Liver (tissue), 9 donors: ENCODE measurements around the gene ADAM30. TPM values are rescaled to one million over a fixed set of nuclear protein-coding genes. Genes with fewer than 3 reads are reported as not detected.

Experiments used
- DNase-seq: peaks from one replicate; pipeline ENCODE4 v3.0.0-alpha.2; 2017; ENCODE audit warnings: low spot score
- H3K27ac ChIP-seq, 2 donors: one replicate each; pipeline ENCODE4 v1.7.0; 2013; ENCODE audit warnings: inconsistent platforms in 2 of 2, low read length in 2 of 2, control low read depth in 1 of 2, low read depth in 1 of 2, mild to moderate bottlenecking in 1 of 2
- H3K27me3 ChIP-seq, 4 donors: one replicate each; pipeline versions ENCODE4 v1.6.1 to v1.7.0; 2013; ENCODE audit warnings: low read length in 3 of 4, inconsistent platforms in 1 of 4, mild to moderate bottlenecking in 1 of 4, moderate library complexity in 1 of 4; ENCODE audit not compliant: control insufficient read depth in 4 of 4, insufficient read depth in 4 of 4
- H3K36me3 ChIP-seq, 4 donors: one replicate each; pipeline versions ENCODE4 v1.6.1 to v1.7.0; 2013; ENCODE audit warnings: low read length in 3 of 4, mild to moderate bottlenecking in 3 of 4, low read depth in 1 of 4, moderate library complexity in 1 of 4; ENCODE audit not compliant: control insufficient read depth in 4 of 4, insufficient read depth in 3 of 4
- H3K4me1 ChIP-seq, 4 donors: one replicate each; pipeline versions ENCODE4 v1.6.1 to v1.7.0; 2013; ENCODE audit warnings: low read length in 3 of 4, mild to moderate bottlenecking in 3 of 4, moderate library complexity in 1 of 4; ENCODE audit not compliant: control insufficient read depth in 4 of 4, insufficient read depth in 4 of 4
- H3K4me3 ChIP-seq, 3 donors: one replicate each; pipeline versions ENCODE4 v1.6.1 to v1.7.0; 2013; ENCODE audit warnings: low read length in 3 of 3, control low read depth in 1 of 3, low read depth in 1 of 3, mild to moderate bottlenecking in 1 of 3
- H3K9ac ChIP-seq, 2 donors: one replicate each; pipeline ENCODE4 v1.7.0; 2013; ENCODE audit warnings: low read length in 2 of 2, mild to moderate bottlenecking in 2 of 2, moderate library complexity in 2 of 2, control low read depth in 1 of 2, low read depth in 1 of 2
- H3K9me3 ChIP-seq, 4 donors: one replicate each; pipeline versions ENCODE4 v1.6.1 to v1.7.0; 2013; ENCODE audit warnings: low read length in 3 of 4; ENCODE audit not compliant: control insufficient read depth in 4 of 4
- EGR1 ChIP-seq, 2 donors: IDR thresholded peaks; 2 replicates each; pipeline ENCODE4 v1.6.1; 2016 to 2018; ENCODE audit warnings: antibody characterized with exemption in 2 of 2, low read depth in 2 of 2
- FOXA1 ChIP-seq: IDR thresholded peaks from 2 replicates; pipeline ENCODE4 v1.6.1; 2016; ENCODE audit warnings: antibody characterized with exemption
- FOXA2 ChIP-seq: IDR thresholded peaks from 2 replicates; pipeline ENCODE4 v1.6.1; 2016; ENCODE audit warnings: antibody characterized with exemption
- GABPA ChIP-seq, 2 donors: IDR thresholded peaks in 1 of 2; conservative IDR thresholded peaks in 1 of 2; 2 replicates each; pipeline ENCODE4 v1.6.1; 2016; ENCODE audit warnings: antibody characterized with exemption in 2 of 2, mild to moderate bottlenecking in 1 of 2, moderate library complexity in 1 of 2
- HNF4A ChIP-seq, 2 donors: conservative IDR thresholded peaks; 2 replicates each; pipeline ENCODE4 v1.6.1; 2016; ENCODE audit warnings: antibody characterized with exemption in 2 of 2, mild to moderate bottlenecking in 2 of 2
- HNF4G ChIP-seq: IDR thresholded peaks from 2 replicates; pipeline ENCODE4 v1.6.1; 2016; ENCODE audit warnings: antibody characterized with exemption
- NR2F2 ChIP-seq: IDR thresholded peaks from 2 replicates; pipeline ENCODE4 v1.6.1; 2016; ENCODE audit warnings: antibody characterized with exemption
- RAD21 ChIP-seq, 2 donors: IDR thresholded peaks; 2 replicates each; pipeline ENCODE4 v1.6.1; 2016; ENCODE audit warnings: antibody characterized with exemption in 2 of 2, mild to moderate bottlenecking in 2 of 2
- SP1 ChIP-seq: IDR thresholded peaks from 2 replicates; pipeline ENCODE4 v1.6.1; 2018; ENCODE audit warnings: antibody characterized with exemption, mild to moderate bottlenecking
- TAF1 ChIP-seq: conservative IDR thresholded peaks from 2 replicates; pipeline ENCODE4 v1.6.1; 2016; ENCODE audit warnings: antibody characterized with exemption, mild to moderate bottlenecking
- YY1 ChIP-seq: IDR thresholded peaks from 2 replicates; pipeline ENCODE4 v1.6.1; 2016; ENCODE audit warnings: antibody characterized with exemption, mild to moderate bottlenecking
- WGBS: extraction: QIAGEN DNeasy Blood & Tissue Kit; methylation state at CpG from one replicate; pipeline ENCODE4 v1.1.7; 2013; 5-methylcytosine and 5-hydroxymethylcytosine counted together
- polyA plus RNA-seq, 2 donors: library from polyadenylated mRNA; stranded (reverse) in 1 of 2; unstranded in 1 of 2; fragments of 200-250 nt in 1 of 2; fragments of >200 nt in 1 of 2; fragmentation: Nextera tagmentation in 1 of 2; extraction: Ambion mirVana in 1 of 2; gene quantifications; one replicate each; pipeline versions ENCODE4 v1.2.1 to v1.2.3, GENCODE V29; 2013 to 2015
- total RNA-seq, 2 donors: library from RNA; depleted of rRNA; stranded (reverse); fragments of >200 nt; gene quantifications; one replicate each; pipeline ENCODE4 v1.2.3, GENCODE V29; 2014
- TF ChIP-seq, protein P1 (sequence below): IDR thresholded peaks from 2 replicates; pipeline ENCODE4 v1.6.1; 2016; ENCODE audit warnings: antibody characterized with exemption
- TF ChIP-seq, protein P2 (sequence below): IDR thresholded peaks from 2 replicates; pipeline ENCODE4 v1.6.1; 2016; ENCODE audit warnings: antibody characterized with exemption, mild to moderate bottlenecking
- TF ChIP-seq, protein P3 (sequence below): IDR thresholded peaks from 2 replicates; pipeline ENCODE4 v1.6.1; 2016; ENCODE audit warnings: antibody characterized with exemption
- donor health status: healthy.
- donor health status: healthy.
- donor health status: healthy.
- donor health status: healthy.
- donor health status: healthy.

ADAM30 gene
- total and polyA plus RNA-seq, 4 donors = not detected

DNA sequence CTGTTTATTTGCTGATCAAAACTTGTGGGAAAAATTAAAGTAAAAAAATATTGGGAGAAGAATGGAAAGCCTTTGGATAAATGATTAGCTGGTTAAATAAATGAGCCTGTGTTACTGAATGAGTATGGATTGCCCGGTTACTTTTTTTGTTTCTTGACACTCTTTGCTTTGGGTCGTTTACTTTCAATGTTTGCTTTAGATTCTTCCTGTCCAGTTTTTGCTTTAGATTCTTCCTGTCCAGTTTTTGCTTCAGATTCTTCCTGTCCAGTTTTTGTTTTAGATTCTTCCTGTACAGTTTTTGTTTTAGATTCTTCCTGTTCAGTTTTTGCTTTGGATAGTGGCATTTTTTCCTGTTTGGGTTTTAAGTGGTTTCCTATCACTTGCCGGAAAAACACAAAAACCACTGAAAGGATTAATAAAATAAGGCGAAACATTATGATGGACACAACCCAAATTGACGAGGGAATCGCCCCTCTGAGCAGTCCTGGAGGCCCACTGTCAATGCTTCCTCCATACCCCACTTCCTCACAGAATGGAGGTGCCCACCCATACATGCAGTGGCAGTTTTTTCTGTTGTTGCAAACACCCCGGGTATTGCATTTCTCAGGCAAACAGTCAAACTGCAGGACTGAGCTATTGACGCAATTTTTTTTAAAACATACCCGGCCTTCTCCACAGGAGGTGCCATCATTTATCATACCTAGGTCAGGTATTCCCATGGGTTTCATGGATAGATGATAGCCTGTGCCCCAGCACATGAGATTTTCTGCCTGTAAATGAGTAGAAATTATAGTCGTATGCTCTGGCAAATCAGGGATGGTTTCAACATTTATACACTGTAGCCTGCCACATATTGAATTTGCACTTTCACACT lies 2.3 kb downstream of the ADAM30 start:
- Histone ChIP-seq H3K4me3 (no peak overlapping the region), H3K9me3 (no peaks in the 10 kb centered on the region), H3K36me3 (no peaks in the 10 kb centered on the region), H3K27me3 (no peaks in the 10 kb centered on the region), H3K27ac (peak overlapping the region in 1 of 2 donors; percentile 29), H3K4me1 (peaks cover 2 to 20% (median 9%) of the 10 kb centered on the region in 4 donors), H3K9ac (no peak overlapping the region)
- DNase-seq = no peak
- peak in 1 of 2 donors; percentile 33 for TF ChIP-seq HNF4A (conservative IDR thresholded peaks at IDR 0.05)
- peak in 1 of 2 donors; percentile 8 for TF ChIP-seq RAD21 (IDR thresholded peaks at IDR 0.05)
- TF ChIP-seq SP1 = peak; percentile 22
- TF ChIP-seq, protein P1, sequence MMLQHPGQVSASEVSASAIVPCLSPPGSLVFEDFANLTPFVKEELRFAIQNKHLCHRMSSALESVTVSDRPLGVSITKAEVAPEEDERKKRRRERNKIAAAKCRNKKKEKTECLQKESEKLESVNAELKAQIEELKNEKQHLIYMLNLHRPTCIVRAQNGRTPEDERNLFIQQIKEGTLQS = no peak
- peak; percentile 32 for TF ChIP-seq FOXA2
- TF ChIP-seq YY1 = no peak
- no peak for TF ChIP-seq TAF1
- peak in 1 of 2 donors; percentile 24 for TF ChIP-seq GABPA (IDR thresholded peaks at IDR 0.05 in 1 of 2, conservative IDR thresholded peaks at IDR 0.05 in 1 of 2)
- TF ChIP-seq, protein P2, sequence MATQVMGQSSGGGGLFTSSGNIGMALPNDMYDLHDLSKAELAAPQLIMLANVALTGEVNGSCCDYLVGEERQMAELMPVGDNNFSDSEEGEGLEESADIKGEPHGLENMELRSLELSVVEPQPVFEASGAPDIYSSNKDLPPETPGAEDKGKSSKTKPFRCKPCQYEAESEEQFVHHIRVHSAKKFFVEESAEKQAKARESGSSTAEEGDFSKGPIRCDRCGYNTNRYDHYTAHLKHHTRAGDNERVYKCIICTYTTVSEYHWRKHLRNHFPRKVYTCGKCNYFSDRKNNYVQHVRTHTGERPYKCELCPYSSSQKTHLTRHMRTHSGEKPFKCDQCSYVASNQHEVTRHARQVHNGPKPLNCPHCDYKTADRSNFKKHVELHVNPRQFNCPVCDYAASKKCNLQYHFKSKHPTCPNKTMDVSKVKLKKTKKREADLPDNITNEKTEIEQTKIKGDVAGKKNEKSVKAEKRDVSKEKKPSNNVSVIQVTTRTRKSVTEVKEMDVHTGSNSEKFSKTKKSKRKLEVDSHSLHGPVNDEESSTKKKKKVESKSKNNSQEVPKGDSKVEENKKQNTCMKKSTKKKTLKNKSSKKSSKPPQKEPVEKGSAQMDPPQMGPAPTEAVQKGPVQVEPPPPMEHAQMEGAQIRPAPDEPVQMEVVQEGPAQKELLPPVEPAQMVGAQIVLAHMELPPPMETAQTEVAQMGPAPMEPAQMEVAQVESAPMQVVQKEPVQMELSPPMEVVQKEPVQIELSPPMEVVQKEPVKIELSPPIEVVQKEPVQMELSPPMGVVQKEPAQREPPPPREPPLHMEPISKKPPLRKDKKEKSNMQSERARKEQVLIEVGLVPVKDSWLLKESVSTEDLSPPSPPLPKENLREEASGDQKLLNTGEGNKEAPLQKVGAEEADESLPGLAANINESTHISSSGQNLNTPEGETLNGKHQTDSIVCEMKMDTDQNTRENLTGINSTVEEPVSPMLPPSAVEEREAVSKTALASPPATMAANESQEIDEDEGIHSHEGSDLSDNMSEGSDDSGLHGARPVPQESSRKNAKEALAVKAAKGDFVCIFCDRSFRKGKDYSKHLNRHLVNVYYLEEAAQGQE = peak; percentile 18
- WGBS = 49% methylated on average over 10 of the region's 10 CpGs

DNA sequence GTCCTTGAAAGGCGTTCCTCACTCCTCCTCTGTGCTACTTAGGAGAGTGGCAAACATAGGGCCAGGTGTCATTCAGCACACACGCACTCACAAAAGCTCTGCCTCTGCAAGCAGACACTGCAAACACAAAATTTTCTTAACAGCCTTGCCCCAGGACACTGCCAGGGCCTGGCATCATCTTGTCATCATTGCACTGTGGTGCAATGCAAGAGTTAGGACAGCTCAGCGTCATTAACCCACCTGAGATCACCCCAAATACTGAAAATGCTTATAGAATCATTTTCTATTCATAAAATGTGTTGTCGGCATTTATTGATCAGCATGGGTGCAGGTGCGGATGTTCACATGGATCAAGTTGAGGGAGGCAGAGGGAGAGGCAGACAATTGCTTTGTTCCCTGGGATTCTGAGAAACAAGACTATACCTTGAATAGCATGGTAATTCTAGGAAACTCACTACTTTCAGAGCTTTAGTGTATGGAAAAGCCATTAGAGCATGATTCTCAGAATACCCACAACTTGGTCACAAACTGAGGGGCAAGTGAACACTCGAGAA lies 3.0 kb downstream of the ADAM30 start:
- no peaks in the 10 kb centered on the region for H3K9me3 ChIP-seq
- TF ChIP-seq, protein P1 = no peak
- TF ChIP-seq FOXA2 = no peak
- TF ChIP-seq HNF4G = no peak
- TF ChIP-seq HNF4A (conservative IDR thresholded peaks at IDR 0.05) = no peak
- TF ChIP-seq EGR1 (IDR thresholded peaks at IDR 0.05; ENCODE audit: low read depth in 2 of 2) = no peak
- no peak for TF ChIP-seq RAD21 (IDR thresholded peaks at IDR 0.05)
- TF ChIP-seq, protein P2 = no peak
- no peak for TF ChIP-seq TAF1
- no peak for TF ChIP-seq NR2F2
- TF ChIP-seq FOXA1 = no peak
- TF ChIP-seq, protein P3, sequence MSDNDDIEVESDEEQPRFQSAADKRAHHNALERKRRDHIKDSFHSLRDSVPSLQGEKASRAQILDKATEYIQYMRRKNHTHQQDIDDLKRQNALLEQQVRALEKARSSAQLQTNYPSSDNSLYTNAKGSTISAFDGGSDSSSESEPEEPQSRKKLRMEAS = no peak
- no peak overlapping the region for H3K4me3 ChIP-seq
- no peak overlapping the region for H3K9ac ChIP-seq
- no peaks in the 10 kb centered on the region for H3K36me3 ChIP-seq
- peaks cover 2 to 20% (median 9%) of the 10 kb centered on the region in 4 donors for H3K4me1 ChIP-seq
- no peak for DNase-seq
- peak overlapping the region in 1 of 2 donors; percentile 29 for H3K27ac ChIP-seq
- WGBS = 49% methylated on average over 6 of the region's 6 CpGs
- H3K27me3 ChIP-seq = no peaks in the 10 kb centered on the region
